B cell (primary cell): ENCODE data around the gene OR4D2. TPM values are rescaled to one million over a fixed set of nuclear protein-coding genes. Genes with fewer than 3 reads are reported as not detected.

ENCODE experiments used
- ATAC-seq: fragments of 200-7000 bp; cut with Tn5 transposase; one replicate; pipeline ENCODE4 v1.10.0; 2021; ENCODE audit warnings: low read depth, mild to moderate bottlenecking, moderate number of reproducible peaks, moderate library complexity
- CTCF ChIA-PET: fragments of 350-600 bp; sonication (Branson Sonifier 250); formaldehyde crosslinking; loops from one replicate; lab custom pipeline; 2021; ENCODE audit warnings: antibody characterized with exemption, inconsistent platforms; lab: Charles Lee
- POLR2A ChIA-PET: fragments of 350-600 bp; sonication (Branson Sonifier 250); formaldehyde crosslinking; loops from one replicate; lab custom pipeline; 2021; ENCODE audit warnings: antibody characterized with exemption; lab: Charles Lee
- DNase-seq: peaks from one replicate; pipeline ENCODE4 v3.0.0; 2013
- H2AFZ ChIP-seq: 2 replicates; pipeline ENCODE4 v1.6.1; 2012; ENCODE audit warnings: mild to moderate bottlenecking, low read depth, low read length; ENCODE audit not compliant: insufficient read depth, poor library complexity, severe bottlenecking
- H3K27ac ChIP-seq, 2 donors: 1 replicate in 1 of 2; 2 replicates in 1 of 2; pipeline ENCODE4 v1.5.1; 2012 to 2013; ENCODE audit warnings: low read length in 2 of 2, mild to moderate bottlenecking in 2 of 2, moderate library complexity in 1 of 2
- H3K27me3 ChIP-seq, 4 experiments: fragments of 200-600 bp in 1 of 4; sonication (generic) in 1 of 4; replicated peaks in 1 of 4; 1 replicate in 2 of 4; 2 replicates in 2 of 4; pipeline versions ENCODE4 v1.6.1 to v1.7.0; 2013 to 2016; ENCODE audit warnings: low read length in 3 of 4, mild to moderate bottlenecking in 2 of 4, mixed read lengths in 1 of 4, moderate library complexity in 1 of 4; ENCODE audit not compliant: insufficient read depth in 4 of 4, control insufficient read depth in 3 of 4; ENCODE audit errors: control extremely low read depth in 1 of 4
- H3K36me3 ChIP-seq, 2 experiments: replicated peaks in 1 of 2; 1 replicate in 1 of 2; 2 replicates in 1 of 2; pipeline versions ENCODE4 v1.6.1 to v1.7.1; 2013; ENCODE audit warnings: low read length in 1 of 2; ENCODE audit not compliant: insufficient read depth in 2 of 2, control insufficient read depth in 1 of 2; ENCODE audit errors: control extremely low read depth in 1 of 2, extremely low read depth in 1 of 2
- H3K4me1 ChIP-seq, 2 donors: fragments of 200-600 bp in 1 of 2; sonication (generic) in 1 of 2; 1 replicate in 1 of 2; 2 replicates in 1 of 2; pipeline versions ENCODE4 v1.5.1 to v1.6.1; 2013 to 2017; ENCODE audit warnings: low read length in 2 of 2; ENCODE audit not compliant: control insufficient read depth in 2 of 2, insufficient read depth in 2 of 2
- H3K4me2 ChIP-seq: replicated peaks from 2 replicates; pipeline ENCODE3; 2012; ENCODE audit warnings: mild to moderate bottlenecking, low read depth, low read length; ENCODE audit not compliant: poor library complexity, severe bottlenecking
- H3K4me3 ChIP-seq, 5 experiments: fragments of 200-600 bp in 1 of 5; sonication (generic) in 1 of 5; 1 replicate in 3 of 5; 2 replicates in 2 of 5; pipeline versions ENCODE4 v1.5.1 to v1.7.0; 2011 to 2016; ENCODE audit warnings: low read length in 4 of 5, mild to moderate bottlenecking in 4 of 5, low read depth in 2 of 5, control low read depth in 1 of 5, moderate library complexity in 1 of 5; ENCODE audit not compliant: insufficient read depth in 1 of 5; ENCODE audit errors: control extremely low read depth in 1 of 5, extremely low read depth in 1 of 5
- H3K79me2 ChIP-seq: fragments of 200-600 bp; sonication (generic); one replicate; pipeline ENCODE4 v1.6.0; 2016; ENCODE audit warnings: low read length; ENCODE audit not compliant: control insufficient read depth, insufficient read depth
- H3K9ac ChIP-seq: fragments of 200-600 bp; sonication (generic); 2 replicates; pipeline ENCODE4 v1.6.1; 2017; ENCODE audit warnings: mild to moderate bottlenecking, low read length, moderate library complexity
- H3K9me3 ChIP-seq, 3 donors: one replicate each; pipeline versions ENCODE4 v1.6.1 to v1.7.1; 2013; ENCODE audit warnings: low read length in 2 of 3; ENCODE audit not compliant: control insufficient read depth in 2 of 3, insufficient read depth in 1 of 3; ENCODE audit errors: control extremely low read depth in 1 of 3
- H4K20me1 ChIP-seq: 2 replicates; pipeline ENCODE4 v1.6.0; 2012; ENCODE audit warnings: mild to moderate bottlenecking, low read length; ENCODE audit not compliant: insufficient read depth, control insufficient read depth, poor library complexity, severe bottlenecking
- H3K27ac Mint-ChIP-seq: one replicate; pipeline ENCODE4 v1.8.0; 2021; ENCODE audit warnings: mixed read lengths
- H3K27me3 Mint-ChIP-seq: one replicate; pipeline ENCODE4 v1.8.0; 2021; ENCODE audit warnings: mixed read lengths
- H3K4me1 Mint-ChIP-seq: one replicate; pipeline ENCODE4 v1.8.0; 2021; ENCODE audit warnings: mixed read lengths
- H3K4me3 Mint-ChIP-seq: one replicate; pipeline ENCODE4 v1.8.0; 2021; ENCODE audit warnings: mixed read lengths
- H3K9me3 Mint-ChIP-seq: one replicate; pipeline ENCODE4 v1.8.0; 2022; ENCODE audit warnings: mixed read lengths; ENCODE audit not compliant: insufficient read depth
- CTCF ChIP-seq: fragments of 200-600 bp; IDR thresholded peaks from one replicate; pipeline ENCODE4 v1.8.0; 2022; ENCODE audit warnings: antibody characterized with exemption, mild to moderate bottlenecking
- EZH2 ChIP-seq: IDR thresholded peaks from 2 replicates; pipeline ENCODE4 v1.6.1; 2012; ENCODE audit warnings: borderline replicate concordance, low read depth, mild to moderate bottlenecking, moderate library complexity, low read length; ENCODE audit not compliant: insufficient read depth, poor library complexity, severe bottlenecking
- WGBS: methylation state at CpG from one replicate; pipeline ENCODE4 v1.1.5; 2013; ENCODE audit warnings: missing lambda C conversion rate; ENCODE audit not compliant: insufficient coverage; 5-methylcytosine and 5-hydroxymethylcytosine counted together
- intact Hi-C: fragments of 100-400 bp; cut with micrococcal nuclease; formaldehyde crosslinking; loops from one replicate; pipeline ENCODE4 v1.10.0; 2022
- polyA plus RNA-seq: library from polyadenylated mRNA; depleted of rRNA; stranded (reverse); fragments of >200 nt; gene quantifications from 2 replicates; pipeline ENCODE4 v1.2.3, GENCODE V29; 2012
- total RNA-seq, 2 donors: library from RNA; stranded (reverse); fragments of 120-200 nt in 1 of 2; gene quantifications; 1 replicate in 1 of 2; 2 replicates in 1 of 2; pipeline versions ENCODE4 v1.2.3 to v1.2.4, GENCODE V29; 2013 to 2022

OR4D2 gene
- total and polyA plus RNA-seq, 2 donors (not counting 1 experiment from before 2014, with no cell fraction given), result not detected

GRCh38 chr17:58161566-58161965 lies 5.2 kb upstream of the OR4D2 start:
- ChIA-PET POLR2A (no interaction called here), CTCF (interaction anchor here (1.1 kb wide), 1 partner anchor 9 kb away, joined by 3 read pairs; no protein-coding TSS in a partner anchor)
- ATAC-seq (no peak), DNase-seq (no peak)
- Histone ChIP-seq H3K9me3 (peaks cover 0 to 11% (median 2%) of the 10 kb centered on the region in 3 donors), H3K9ac (no peak overlapping the region), H3K4me1 (peaks cover 10 to 12% of the 10 kb centered on the region in 2 donors), H3K4me3 (no peak overlapping the region), H3K27me3 (peaks cover 0 to 26% (median 16%) of the 10 kb centered on the region in 4 experiments), H2AFZ (no peak overlapping the region), H4K20me1 (no peaks in the 10 kb centered on the region), H3K27ac (no peak overlapping the region), H3K79me2 (no peaks in the 10 kb centered on the region), H3K36me3 (no peaks in the 10 kb centered on the region), H3K4me2 (no peak overlapping the region)
- H3K9me3 Mint-ChIP-seq, result no peaks in the 10 kb centered on the region
- TF ChIP-seq CTCF (no peak), EZH2 (no peak)
- WGBS, result 89% methylated on average over 2 of the region's 3 CpGs
- peaks cover 10% of the 10 kb centered on the region for H3K4me1 Mint-ChIP-seq
- H3K4me3 Mint-ChIP-seq, result no peak overlapping the region
- H3K27me3 Mint-ChIP-seq, result peaks cover 65% of the 10 kb centered on the region
- intact Hi-C loops, result no loop called here
- H3K27ac Mint-ChIP-seq, result no peak overlapping the region

DNA sequence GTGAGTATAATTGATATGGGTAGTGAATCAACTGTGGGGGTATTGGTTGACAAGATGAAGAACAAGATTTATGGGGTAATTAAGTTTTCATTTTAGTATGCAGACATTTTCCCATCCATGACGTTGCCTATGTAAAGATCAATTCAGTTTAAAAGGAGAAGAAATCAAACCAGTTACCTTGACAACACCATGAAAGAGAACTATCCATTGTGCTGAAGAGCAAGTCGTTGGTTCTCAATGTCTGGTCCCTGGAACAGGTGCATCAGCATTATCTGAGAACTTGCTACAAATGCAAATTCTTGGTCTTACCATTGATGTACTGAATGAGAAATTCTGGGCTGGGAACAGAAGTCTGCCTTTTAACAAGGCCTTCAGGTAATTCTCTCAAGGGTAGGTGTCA lies 801 bp upstream of the OR4D2 start:
- Histone ChIP-seq H3K36me3 (no peaks in the 10 kb centered on the region), H3K4me3 (no peak overlapping the region), H3K4me1 (no peaks in the 10 kb centered on the region), H3K4me2 (no peak overlapping the region), H3K9me3 (peaks cover 0 to 3% (median 2%) of the 10 kb centered on the region in 3 donors), H3K27me3 (peaks cover 0 to 22% (median 18%) of the 10 kb centered on the region in 4 experiments), H4K20me1 (no peaks in the 10 kb centered on the region), H2AFZ (no peak overlapping the region), H3K9ac (no peak overlapping the region), H3K79me2 (no peaks in the 10 kb centered on the region), H3K27ac (no peak overlapping the region)
- intact Hi-C loops, result no loop called here
- Mint-ChIP-seq H3K27me3 (peaks cover 70% of the 10 kb centered on the region), H3K4me1 (peaks cover 3% of the 10 kb centered on the region), H3K4me3 (no peak overlapping the region), H3K9me3 (no peaks in the 10 kb centered on the region), H3K27ac (no peak overlapping the region)
- CTCF ChIA-PET, result no interaction called here
- POLR2A ChIA-PET, result no interaction called here
- ATAC-seq (no peak), DNase-seq (no peak)
- 0% methylated on average over 1 of the region's 2 CpGs for WGBS
- TF ChIP-seq EZH2 (no peak), CTCF (no peak)
